PC-3 (cell line): Measurements from ENCODE around the gene PDK1. TPM values are rescaled to one million over a fixed set of nuclear protein-coding genes. Genes with fewer than 3 reads are reported as not detected.

Experiments used
- ATAC-seq: fragments of 200-7000 bp; cut with Tn5 transposase; 2 replicates; pipeline ENCODE4 v1.9.1; 2020; ENCODE audit warnings: mild to moderate bottlenecking, moderate library complexity
- BruUV-seq: library from RNA; stranded (reverse); fragments of 400-500 nt; replicated peaks from 2 replicates; lab custom pipeline; 2021; lab: Mats Ljungman, UMichigan
- CTCF ChIA-PET: fragments of 300-600 bp; sonication (Branson Sonifier 250); formaldehyde crosslinking; loops from one replicate; lab custom pipeline; 2022; ENCODE audit warnings: antibody characterized with exemption; lab: Charles Lee
- POLR2A ChIA-PET: fragments of 300-600 bp; sonication (Branson Sonifier 250); formaldehyde crosslinking; loops from one replicate; lab custom pipeline; 2022; ENCODE audit warnings: antibody characterized with exemption; ENCODE audit not compliant: unreplicated experiment; lab: Charles Lee
- DNase-seq: peaks from one replicate; pipeline ENCODE4 v3.0.0-alpha.2; 2015
- H2AFZ ChIP-seq: fragments of 300-600 bp; sonication (generic); 2 replicates; pipeline ENCODE4 v1.6.0; 2016; ENCODE audit warnings: antibody characterized with exemption, low read length
- H3F3A ChIP-seq: fragments of 300-600 bp; sonication (generic); one replicate; pipeline ENCODE4 v1.6.0; 2017; ENCODE audit warnings: antibody characterized with exemption, low read length, control low read depth, mild to moderate bottlenecking; ENCODE audit not compliant: unreplicated experiment
- H3K27ac ChIP-seq: fragments of 300-600 bp; sonication (generic); 2 replicates; pipeline ENCODE4 v1.5.1; 2016; ENCODE audit warnings: mild to moderate bottlenecking, low read length
- H3K27me3 ChIP-seq: fragments of 300-600 bp; sonication (generic); 2 replicates; pipeline ENCODE4 v1.6.1; 2016; ENCODE audit warnings: low read length, mixed read lengths
- H3K36me3 ChIP-seq: fragments of 300-600 bp; sonication (generic); 2 replicates; pipeline ENCODE4 v1.6.1; 2016; ENCODE audit warnings: low read depth, mixed run types, low read length, mixed read lengths
- H3K4me1 ChIP-seq: fragments of 300-600 bp; sonication (generic); 2 replicates; pipeline ENCODE4 v1.5.1; 2016; ENCODE audit warnings: low read length; ENCODE audit not compliant: insufficient read depth
- H3K4me2 ChIP-seq: fragments of 300-600 bp; sonication (generic); 2 replicates; pipeline ENCODE4 v1.6.0; 2016; ENCODE audit warnings: low read length
- H3K4me3 ChIP-seq: fragments of 300-600 bp; sonication (generic); 2 replicates; pipeline ENCODE4 v1.5.1; 2016; ENCODE audit warnings: mild to moderate bottlenecking, low read length, mixed read lengths
- H3K79me2 ChIP-seq: fragments of 300-600 bp; sonication (generic); 2 replicates; pipeline ENCODE4 v1.6.1; 2017; ENCODE audit warnings: low read length, mixed read lengths
- H3K9ac ChIP-seq: fragments of 300-600 bp; sonication (generic); 2 replicates; pipeline ENCODE4 v1.6.0; 2016; ENCODE audit warnings: mild to moderate bottlenecking, low read length
- H3K9me2 ChIP-seq: fragments of 300-600 bp; sonication (generic); replicated peaks from 2 replicates; pipeline ENCODE4 v1.6.1; 2016; ENCODE audit warnings: mixed run types, low read length, mixed read lengths
- H3K9me3 ChIP-seq: fragments of 300-600 bp; sonication (generic); 2 replicates; pipeline ENCODE4 v1.6.1; 2016; ENCODE audit warnings: low read length, mixed read lengths
- H4K20me1 ChIP-seq: fragments of 300-600 bp; sonication (generic); 2 replicates; pipeline ENCODE4 v1.6.1; 2016; ENCODE audit warnings: low read length, mixed read lengths
- EZH2 ChIP-seq: fragments of 300-600 bp; sonication (generic); IDR thresholded peaks from one replicate; pipeline ENCODE4 v1.6.1; 2017; ENCODE audit warnings: antibody characterized with exemption, mild to moderate bottlenecking, low read length; ENCODE audit not compliant: unreplicated experiment
- EZH2phosphoT487 ChIP-seq: fragments of 300-600 bp; sonication (generic); IDR thresholded peaks from 2 replicates; pipeline ENCODE4 v1.6.1; 2018; ENCODE audit warnings: mild to moderate bottlenecking, antibody characterized with exemption, low read length, borderline replicate concordance
- intact Hi-C: fragments of 100-400 bp; cut with micrococcal nuclease; formaldehyde crosslinking; loops from 2 replicates; pipeline ENCODE4 v1.9.0; 2023
- total RNA-seq: library from RNA; depleted of rRNA; stranded (reverse); fragments of >200 nt; gene quantifications from 2 replicates; pipeline ENCODE4 v1.2.3, GENCODE V29; 2014
- TF ChIP-seq, protein P1 (sequence below): fragments of 300-600 bp; sonication (generic); conservative IDR thresholded peaks from 2 replicates; pipeline ENCODE4 v1.5.1; 2017; ENCODE audit warnings: antibody characterized with exemption, low read depth, mild to moderate bottlenecking, low read length

PDK1 gene
- total RNA-seq, 1 experiment from 2014 or later, result 45.8 TPM

DNA sequence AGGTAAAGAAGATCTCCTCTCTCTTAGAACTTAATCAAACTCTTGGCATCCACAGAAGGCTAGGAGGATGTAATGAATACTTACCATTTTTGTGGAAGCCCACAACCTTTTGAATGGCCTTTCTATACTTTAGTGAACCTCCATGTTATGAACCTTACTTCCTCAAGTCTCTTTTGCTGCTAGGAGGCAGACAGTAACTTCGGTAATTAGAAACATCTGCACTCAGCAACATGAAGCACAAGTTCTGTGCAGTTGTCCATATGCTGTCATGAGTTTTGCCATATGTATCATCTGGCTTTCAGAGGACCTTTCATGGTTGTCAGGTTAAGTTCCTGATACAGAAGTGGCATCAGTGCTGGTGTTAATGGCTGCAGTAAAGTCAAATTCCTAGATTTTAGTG lies 50.4 kb downstream of the PDK1 start:
- ChIA-PET CTCF (no interaction called here), POLR2A (interaction anchor here (0.7 kb wide), 1 partner anchor 1007 kb away, joined by 3 read pairs; no protein-coding TSS in a partner anchor)
- no TSS peak for BruUV-seq
- H2AFZ ChIP-seq, result no peak overlapping the region
- no peak for DNase-seq
- no peaks in the 10 kb centered on the region for H3K9me2 ChIP-seq
- no peaks in the 10 kb centered on the region for H3F3A ChIP-seq
- peaks cover 44% of the 10 kb centered on the region for H3K36me3 ChIP-seq
- H3K27ac ChIP-seq, result no peak overlapping the region
- no peak overlapping the region for H3K4me3 ChIP-seq
- H3K4me1 ChIP-seq, result no peaks in the 10 kb centered on the region
- no peak overlapping the region for H3K4me2 ChIP-seq
- no peaks in the 10 kb centered on the region for H4K20me1 ChIP-seq
- intact Hi-C loops, result no loop called here
- H3K79me2 ChIP-seq, result no peaks in the 10 kb centered on the region
- H3K9me3 ChIP-seq, result no peaks in the 10 kb centered on the region
- H3K27me3 ChIP-seq, result no peaks in the 10 kb centered on the region
- TF ChIP-seq EZH2phosphoT487 (no peak), EZH2 (no peak)
- TF ChIP-seq, protein P1, sequence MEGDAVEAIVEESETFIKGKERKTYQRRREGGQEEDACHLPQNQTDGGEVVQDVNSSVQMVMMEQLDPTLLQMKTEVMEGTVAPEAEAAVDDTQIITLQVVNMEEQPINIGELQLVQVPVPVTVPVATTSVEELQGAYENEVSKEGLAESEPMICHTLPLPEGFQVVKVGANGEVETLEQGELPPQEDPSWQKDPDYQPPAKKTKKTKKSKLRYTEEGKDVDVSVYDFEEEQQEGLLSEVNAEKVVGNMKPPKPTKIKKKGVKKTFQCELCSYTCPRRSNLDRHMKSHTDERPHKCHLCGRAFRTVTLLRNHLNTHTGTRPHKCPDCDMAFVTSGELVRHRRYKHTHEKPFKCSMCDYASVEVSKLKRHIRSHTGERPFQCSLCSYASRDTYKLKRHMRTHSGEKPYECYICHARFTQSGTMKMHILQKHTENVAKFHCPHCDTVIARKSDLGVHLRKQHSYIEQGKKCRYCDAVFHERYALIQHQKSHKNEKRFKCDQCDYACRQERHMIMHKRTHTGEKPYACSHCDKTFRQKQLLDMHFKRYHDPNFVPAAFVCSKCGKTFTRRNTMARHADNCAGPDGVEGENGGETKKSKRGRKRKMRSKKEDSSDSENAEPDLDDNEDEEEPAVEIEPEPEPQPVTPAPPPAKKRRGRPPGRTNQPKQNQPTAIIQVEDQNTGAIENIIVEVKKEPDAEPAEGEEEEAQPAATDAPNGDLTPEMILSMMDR, result no peak
- H3K9ac ChIP-seq, result no peak overlapping the region
- ATAC-seq, result no peak

DNA sequence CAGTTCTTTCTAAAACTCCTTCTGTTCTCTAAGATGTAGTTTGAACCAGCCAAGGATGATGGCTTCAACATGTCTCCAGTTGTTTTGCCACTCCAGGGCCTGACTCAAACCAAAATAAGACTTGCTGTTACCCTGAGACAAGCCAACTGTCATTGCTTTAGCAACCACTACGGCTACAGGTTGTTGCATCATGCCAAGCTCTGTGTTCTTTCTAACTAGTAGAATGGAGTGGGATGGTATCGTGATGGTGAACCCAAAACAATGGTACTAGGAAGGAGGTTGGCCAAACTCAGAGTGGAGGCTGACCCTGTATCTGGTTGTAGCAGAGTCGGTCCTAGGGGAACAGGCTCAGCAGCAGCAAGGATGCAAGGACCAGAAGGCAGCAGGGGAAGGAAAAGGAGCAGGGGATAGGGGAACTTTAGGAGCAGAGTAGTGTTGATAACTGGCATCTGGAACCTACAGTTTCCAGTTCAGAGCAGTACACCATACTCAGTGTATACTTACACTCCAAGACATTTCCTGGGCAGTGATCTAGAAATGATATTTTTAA lies 51.6 kb downstream of the PDK1 start:
- BruUV-seq, result no TSS peak
- H3F3A ChIP-seq, result no peaks in the 10 kb centered on the region
- H3K36me3 ChIP-seq, result peaks cover 38% of the 10 kb centered on the region
- H3K9me2 ChIP-seq, result no peaks in the 10 kb centered on the region
- intact Hi-C loops, result no loop called here
- no peaks in the 10 kb centered on the region for H4K20me1 ChIP-seq
- POLR2A ChIA-PET, result no interaction called here
- no peak overlapping the region for H3K4me2 ChIP-seq
- H3K9me3 ChIP-seq, result no peaks in the 10 kb centered on the region
- H2AFZ ChIP-seq, result no peak overlapping the region
- TF ChIP-seq EZH2 (no peak), EZH2phosphoT487 (no peak)
- TF ChIP-seq, protein P1, result no peak
- no peaks in the 10 kb centered on the region for H3K79me2 ChIP-seq
- H3K27ac ChIP-seq, result no peak overlapping the region
- DNase-seq (no peak), ATAC-seq (no peak)
- no peaks in the 10 kb centered on the region for H3K27me3 ChIP-seq
- no peak overlapping the region for H3K4me3 ChIP-seq
- no peak overlapping the region for H3K9ac ChIP-seq
- CTCF ChIA-PET, result interaction anchor here (0.6 kb wide), 1 partner anchor 75 kb away, joined by 3 read pairs; no protein-coding TSS in a partner anchor
- no peaks in the 10 kb centered on the region for H3K4me1 ChIP-seq

DNA sequence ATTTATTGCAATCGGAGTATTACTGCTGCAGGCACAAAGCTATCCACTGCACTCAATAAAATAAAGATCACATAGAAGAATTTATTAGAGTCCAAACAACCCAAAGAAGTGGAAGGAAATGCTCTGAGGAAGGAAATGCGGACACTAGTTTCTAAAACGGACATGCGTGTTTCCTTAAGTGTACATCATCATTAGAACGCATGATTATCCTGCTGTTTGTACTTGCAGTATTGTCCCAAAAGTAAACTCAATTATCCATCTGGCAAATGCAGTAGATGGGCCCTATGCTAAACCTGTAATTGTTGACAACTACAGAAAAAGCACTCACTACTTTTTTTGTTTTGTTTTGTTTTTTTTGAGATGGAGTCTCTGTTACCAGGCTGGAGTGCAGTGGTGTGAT lies 53.6 kb downstream of the PDK1 start:
- peaks cover 20% of the 10 kb centered on the region; the same call in 1 of the 2 replicates for H3K36me3 ChIP-seq
- no TSS peak for BruUV-seq

More for the DNA sequence above, 53.6 kb downstream of the PDK1 start:
- Histone ChIP-seq H3K9me2 (no peaks in the 10 kb centered on the region), H2AFZ (no peak overlapping the region), H3F3A (no peaks in the 10 kb centered on the region), H3K4me3 (no peak overlapping the region), H3K9ac (no peak overlapping the region), H3K79me2 (no peaks in the 10 kb centered on the region), H3K4me2 (no peak overlapping the region), H3K27me3 (no peaks in the 10 kb centered on the region), H3K27ac (no peak overlapping the region), H3K4me1 (no peaks in the 10 kb centered on the region), H4K20me1 (no peaks in the 10 kb centered on the region), H3K9me3 (no peaks in the 10 kb centered on the region)
- TF ChIP-seq, protein P1, result no peak
- no peak for TF ChIP-seq EZH2
- no peak for TF ChIP-seq EZH2phosphoT487
- ATAC-seq, result no peak
- intact Hi-C loops, result no loop called here
- CTCF ChIA-PET, result interaction anchor here (1.5 kb wide), 1 partner anchor 101 kb away, joined by 6 read pairs; no protein-coding TSS in a partner anchor
- no peak for DNase-seq
- POLR2A ChIA-PET, result no interaction called here
